SK-N-MC (cell line): Measurements from ENCODE around the gene CHD9.

Source experiments
- DNase-seq: peaks from one replicate; pipeline ENCODE4 v3.0.0-alpha.2; 2011; ENCODE audit warnings: low read depth, low spot score
- H3K27ac ChIP-seq: fragments of 200-600 bp; sonication (generic); 2 replicates; pipeline ENCODE4 v1.5.1; 2016; ENCODE audit warnings: mixed run types
- H3K36me3 ChIP-seq: fragments of 200-600 bp; sonication (generic); 2 replicates; pipeline ENCODE4 v1.6.1; 2017; ENCODE audit warnings: antibody characterized with exemption, low read length, mixed read lengths; ENCODE audit not compliant: insufficient read depth
- H3K4me3 ChIP-seq: fragments of 200-600 bp; sonication (generic); 2 replicates; pipeline ENCODE4 v1.5.1; 2016
- H3K9ac ChIP-seq: fragments of 200-600 bp; sonication (generic); 2 replicates; pipeline ENCODE4 v1.8.0; 2017; ENCODE audit warnings: mixed run types, mixed read lengths; ENCODE audit not compliant: insufficient read length
- H3K9me3 ChIP-seq: fragments of 200-600 bp; sonication (generic); 2 replicates; pipeline ENCODE4 v1.6.1; 2017; ENCODE audit warnings: low read depth, mild to moderate bottlenecking, antibody characterized with exemption, low read length, moderate library complexity, mixed read lengths
- EZH2 ChIP-seq: fragments of 200-600 bp; sonication (generic); IDR thresholded peaks from one replicate; pipeline ENCODE4 v1.6.1; 2017; ENCODE audit warnings: antibody characterized with exemption
- FOXP2 ChIP-seq: optimal IDR thresholded peaks from 2 replicates; pipeline ENCODE3; 2011; ENCODE audit warnings: mild to moderate bottlenecking, moderate library complexity; ENCODE audit not compliant: insufficient read depth; ENCODE audit errors: extremely low read length, control extremely low read depth
- POLR2AphosphoS5 ChIP-seq: IDR thresholded peaks from 2 replicates; pipeline ENCODE4 v1.6.1; 2012; ENCODE audit warnings: mild to moderate bottlenecking, low read depth, low read length, borderline replicate concordance

Gene CHD9

DNA sequence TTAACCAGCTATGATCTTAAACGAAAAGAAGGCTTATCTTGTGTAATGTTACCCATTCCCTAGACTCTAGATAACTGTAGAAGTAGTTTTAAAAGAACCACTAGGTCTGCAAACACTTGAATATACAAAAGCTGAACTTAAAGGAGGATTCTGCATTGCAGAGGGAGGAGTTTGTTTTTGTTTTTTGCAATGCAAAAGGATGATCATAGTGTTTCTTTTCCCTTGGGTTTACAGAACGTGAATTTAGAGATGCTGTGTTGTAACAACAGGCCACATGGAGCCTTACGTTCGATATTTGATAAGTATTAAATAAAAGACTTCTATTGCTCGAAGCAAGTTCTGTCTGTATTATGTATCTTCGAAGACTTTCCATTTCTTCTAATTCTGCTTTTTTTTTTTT is 77.6 kb downstream of the CHD9 start:
- Histone ChIP-seq H3K9ac (no peak overlapping the region), H3K27ac (no peak overlapping the region), H3K4me3 (peak overlapping the region; percentile 77; the same call in 1 of the 2 replicates), H3K36me3 (no peaks in the 10 kb centered on the region), H3K9me3 (no peaks in the 10 kb centered on the region)
- DNase-seq, result no peak
- TF ChIP-seq EZH2 (no peak), FOXP2 (no peak), POLR2AphosphoS5 (no peak)

GRCh38 chr16:53135329-53135728 is 80.5 kb downstream of the CHD9 start:
- Histone ChIP-seq H3K36me3 (no peaks in the 10 kb centered on the region), H3K9ac (no peak overlapping the region)
- TF ChIP-seq FOXP2 (no peak), EZH2 (no peak), POLR2AphosphoS5 (no peak)

DNA sequence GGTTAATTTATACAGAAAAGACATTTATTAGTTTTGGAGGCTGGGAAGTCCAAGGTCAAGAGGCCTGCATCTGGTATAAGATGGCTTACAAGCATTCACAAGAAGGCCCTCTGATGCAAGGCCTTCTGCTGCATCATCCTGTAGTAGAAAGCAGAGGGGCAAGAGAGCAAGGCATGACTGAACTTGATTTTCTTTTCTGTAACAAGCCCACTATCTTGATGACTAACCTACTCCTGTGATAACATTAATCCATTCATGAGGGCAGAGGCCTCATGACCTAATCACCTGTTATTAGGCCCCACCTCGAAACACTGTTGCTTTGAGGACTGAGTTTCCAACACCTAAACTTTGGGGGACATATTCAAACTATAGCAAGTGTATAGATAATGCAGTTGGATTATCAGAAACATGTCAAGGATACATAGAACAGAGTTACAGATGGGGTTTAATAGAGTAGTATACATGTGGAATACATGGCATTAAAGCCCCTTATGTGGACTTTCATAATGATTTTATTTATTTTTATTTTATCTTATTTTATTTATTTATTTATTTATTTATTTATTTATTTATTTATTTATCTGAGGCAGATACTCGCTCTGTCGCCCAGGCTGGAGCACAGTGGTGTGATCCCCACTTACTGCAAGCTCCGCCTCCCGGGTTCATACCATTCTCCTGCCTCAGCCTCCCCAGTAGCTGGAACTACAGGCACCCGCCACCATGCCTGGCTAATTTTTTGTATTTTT is 88.2 kb downstream of the CHD9 start:
- Histone ChIP-seq H3K4me3 (no peak overlapping the region), H3K9ac (no peak overlapping the region), H3K27ac (no peak overlapping the region), H3K36me3 (no peaks in the 10 kb centered on the region), H3K9me3 (no peaks in the 10 kb centered on the region)
- no peak for DNase-seq
- TF ChIP-seq FOXP2 (no peak), EZH2 (no peak), POLR2AphosphoS5 (no peak)

More at GRCh38 chr16:53135329-53135728, 80.5 kb downstream of the CHD9 start:
- Histone ChIP-seq H3K27ac (no peak overlapping the region), H3K9me3 (no peaks in the 10 kb centered on the region), H3K4me3 (no peak overlapping the region)
- no peak for DNase-seq

DNA sequence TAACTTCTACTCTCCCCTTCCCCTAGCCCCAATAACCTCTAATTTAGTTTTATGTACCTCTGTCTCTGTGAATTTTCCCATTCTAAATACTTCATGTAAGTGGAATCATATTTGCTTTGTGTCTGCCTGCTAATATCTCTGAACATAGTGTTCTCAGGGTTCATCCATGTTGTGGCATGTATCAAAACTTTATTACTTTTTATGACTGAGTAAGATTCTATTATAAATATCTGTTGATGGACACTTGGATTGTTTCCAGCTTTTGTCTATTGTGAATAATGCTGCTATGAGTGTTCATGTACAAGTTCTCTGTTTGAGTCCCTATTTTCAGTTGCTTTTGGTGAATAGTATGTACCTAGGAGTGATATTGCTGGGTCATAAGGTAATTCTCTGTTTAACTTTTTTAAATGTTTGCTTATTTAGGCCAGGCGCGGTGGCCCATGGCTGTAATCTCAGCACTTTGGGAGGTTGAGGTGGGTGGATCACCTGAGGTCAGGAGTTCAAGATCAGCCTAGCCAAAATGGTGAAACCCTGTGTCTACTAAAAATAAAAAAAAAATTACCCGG is 92.8 kb downstream of the CHD9 start:
- H3K9me3 ChIP-seq, result no peaks in the 10 kb centered on the region
- no peaks in the 10 kb centered on the region for H3K36me3 ChIP-seq
- H3K9ac ChIP-seq, result no peak overlapping the region
- H3K27ac ChIP-seq, result no peak overlapping the region
- TF ChIP-seq FOXP2, result no peak
- no peak for TF ChIP-seq EZH2
- TF ChIP-seq POLR2AphosphoS5, result no peak
- no peak overlapping the region for H3K4me3 ChIP-seq
- no peak for DNase-seq

DNA sequence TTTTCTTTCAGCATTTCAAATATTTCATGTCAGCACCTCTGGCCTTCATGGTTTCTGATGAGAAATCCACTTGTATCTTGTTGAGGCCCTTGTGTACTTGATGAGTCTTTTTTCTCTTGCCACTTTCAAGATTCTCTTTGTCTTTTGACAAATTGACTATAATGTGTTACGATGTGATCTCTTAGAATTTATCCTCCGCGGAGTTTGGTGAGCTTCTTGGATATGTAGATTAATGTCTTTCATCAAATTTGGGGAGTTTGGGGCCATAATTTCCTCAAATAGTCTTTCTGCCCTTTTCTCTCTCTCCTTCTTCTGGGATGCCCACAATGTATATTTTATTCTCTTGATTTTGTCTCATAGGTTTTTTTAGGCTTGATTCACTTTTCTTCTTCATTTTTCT is 96.0 kb downstream of the CHD9 start:
- Histone ChIP-seq H3K4me3 (no peak overlapping the region), H3K27ac (no peak overlapping the region), H3K9me3 (no peaks in the 10 kb centered on the region), H3K36me3 (no peaks in the 10 kb centered on the region), H3K9ac (no peak overlapping the region)
- TF ChIP-seq FOXP2, result no peak
- TF ChIP-seq POLR2AphosphoS5, result no peak
- no peak for TF ChIP-seq EZH2
- DNase-seq, result no peak

DNA sequence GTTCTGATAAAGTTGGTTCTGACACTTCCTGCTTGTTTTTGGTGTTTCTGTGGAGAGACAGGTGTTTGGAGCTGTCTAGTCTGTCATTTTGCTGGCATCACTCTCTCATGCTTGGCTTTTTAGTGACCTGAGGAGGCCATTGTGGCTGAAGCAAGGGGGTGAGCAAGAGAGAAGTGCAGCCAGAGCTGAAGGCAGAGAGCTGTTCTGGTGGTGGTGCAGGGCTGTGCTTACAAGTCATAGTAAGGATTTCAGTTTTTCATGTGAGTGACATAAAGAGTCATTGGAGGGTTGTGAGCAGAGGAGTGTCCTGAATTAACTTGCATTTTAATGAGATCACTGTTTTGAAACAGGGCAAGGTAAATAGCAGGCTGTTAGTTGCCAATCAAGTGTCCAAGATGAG is 97.5 kb downstream of the CHD9 start:
- H3K9me3 ChIP-seq, result no peaks in the 10 kb centered on the region
- no peak overlapping the region for H3K9ac ChIP-seq
- TF ChIP-seq POLR2AphosphoS5, result no peak
- TF ChIP-seq FOXP2, result no peak
- TF ChIP-seq EZH2, result no peak
- H3K4me3 ChIP-seq, result no peak overlapping the region
- peaks cover 3% of the 10 kb centered on the region; the same call in 1 of the 2 replicates for H3K36me3 ChIP-seq
- H3K27ac ChIP-seq, result no peak overlapping the region
- DNase-seq, result no peak

DNA sequence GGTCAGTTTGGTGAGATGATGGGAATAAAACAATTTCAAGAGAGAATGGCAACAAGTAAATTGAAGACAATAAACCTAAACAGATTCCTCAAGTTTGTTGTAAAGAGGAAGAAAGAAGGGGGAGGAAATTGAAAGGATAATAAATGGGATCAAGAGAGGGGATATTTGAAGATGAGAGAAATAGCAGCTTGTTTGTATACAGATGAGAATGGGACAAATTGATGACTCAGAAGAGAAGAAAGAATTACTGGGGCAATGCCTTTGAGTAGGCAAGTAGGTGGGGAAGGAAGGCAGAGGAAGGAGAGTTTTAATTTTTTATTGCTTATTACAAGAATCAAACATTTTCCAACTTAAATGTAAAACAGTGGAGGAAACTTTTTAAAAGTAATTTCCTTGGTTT is 98.3 kb downstream of the CHD9 start:
- Histone ChIP-seq H3K4me3 (no peak overlapping the region), H3K9ac (no peak overlapping the region), H3K9me3 (no peaks in the 10 kb centered on the region), H3K36me3 (peaks cover 3% of the 10 kb centered on the region; the same call in 1 of the 2 replicates), H3K27ac (no peak overlapping the region)
- TF ChIP-seq POLR2AphosphoS5, result no peak
- no peak for TF ChIP-seq EZH2
- no peak for TF ChIP-seq FOXP2
- DNase-seq, result no peak

DNA sequence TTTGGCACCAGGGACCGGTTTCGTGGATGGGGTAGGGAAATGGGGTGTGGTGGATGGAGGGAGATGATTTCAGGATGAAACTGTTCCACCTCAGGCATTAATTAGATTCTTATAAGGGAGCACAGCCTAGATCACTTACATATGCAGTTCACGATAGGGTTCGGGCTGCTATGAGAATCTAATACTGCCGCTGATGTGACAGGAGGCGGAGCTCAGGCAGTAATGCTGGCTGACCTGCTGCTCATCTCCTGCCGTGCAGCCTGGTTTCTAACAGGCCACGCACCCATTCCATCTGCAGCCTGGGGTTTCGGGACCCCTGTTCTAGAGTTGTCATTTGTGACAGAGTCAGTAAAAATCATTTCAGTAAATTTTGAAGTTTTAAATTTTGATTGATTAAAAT is 99.7 kb downstream of the CHD9 start:
- Histone ChIP-seq H3K9me3 (no peaks in the 10 kb centered on the region), H3K4me3 (no peak overlapping the region), H3K36me3 (peaks cover 3% of the 10 kb centered on the region; the same call in 1 of the 2 replicates), H3K9ac (no peak overlapping the region), H3K27ac (no peak overlapping the region)
- no peak for DNase-seq
- TF ChIP-seq POLR2AphosphoS5 (no peak), EZH2 (no peak), FOXP2 (no peak)

- Histone ChIP-seq H3K36me3 (peaks cover 3% of the 10 kb centered on the region; the same call in 1 of the 2 replicates), H3K9me3 (no peaks in the 10 kb centered on the region), H3K27ac (no peak overlapping the region), H3K4me3 (no peak overlapping the region), H3K9ac (no peak overlapping the region)
- TF ChIP-seq POLR2AphosphoS5 (no peak), EZH2 (no peak), FOXP2 (no peak)
- no peak for DNase-seq
These were observed 101.7 kb downstream of the CHD9 start for GRCh38 chr16:53156516-53156915.
